GM23338 (cell line): ENCODE data around the gene SCLT1. TPM values are rescaled to one million over a fixed set of nuclear protein-coding genes. Genes with fewer than 3 reads are reported as not detected.

ENCODE experiments used
- ATAC-seq: fragments of 200-7000 bp; cut with Tn5 transposase; 3 replicates; pipeline ENCODE4 v1.9.1; 2020
- DNase-seq: peaks from one replicate; pipeline ENCODE4 v3.0.0-alpha.2; 2015; ENCODE audit warnings: low spot score
- H2AFZ ChIP-seq: fragments of 200-600 bp; sonication (generic); 2 replicates; pipeline ENCODE4 v1.8.0; 2016; ENCODE audit warnings: antibody characterized with exemption, mild to moderate bottlenecking, moderate library complexity
- H3F3A ChIP-seq: fragments of 200-600 bp; sonication (generic); replicated peaks from 2 replicates; pipeline ENCODE4 v1.8.0; 2017; ENCODE audit warnings: antibody characterized with exemption, mixed run types, low read depth
- H3K27ac ChIP-seq: fragments of 200-600 bp; sonication (generic); 2 replicates; pipeline ENCODE4 v1.6.1; 2016; ENCODE audit warnings: low read depth
- H3K27me3 ChIP-seq: fragments of 200-600 bp; sonication (generic); 2 replicates; pipeline ENCODE4 v1.8.0; 2016; ENCODE audit warnings: mild to moderate bottlenecking, mixed run types, moderate library complexity; ENCODE audit not compliant: insufficient read depth
- H3K36me3 ChIP-seq: fragments of 200-600 bp; sonication (generic); 2 replicates; pipeline ENCODE4 v1.8.0; 2016; ENCODE audit warnings: mild to moderate bottlenecking; ENCODE audit not compliant: insufficient read depth
- H3K4me1 ChIP-seq: fragments of 200-600 bp; sonication (generic); 2 replicates; pipeline ENCODE4 v1.8.0; 2016; ENCODE audit warnings: mild to moderate bottlenecking, moderate library complexity; ENCODE audit not compliant: insufficient read depth
- H3K4me2 ChIP-seq: fragments of 200-600 bp; sonication (generic); 2 replicates; pipeline ENCODE4 v1.7.1; 2017; ENCODE audit warnings: mixed run types
- H3K4me3 ChIP-seq: fragments of 200-600 bp; sonication (generic); 2 replicates; pipeline ENCODE4 v1.6.1; 2016; ENCODE audit warnings: mixed run types
- H3K79me2 ChIP-seq: fragments of 200-600 bp; sonication (generic); replicated peaks from 2 replicates; pipeline ENCODE4 v1.8.0; 2017; ENCODE audit warnings: mild to moderate bottlenecking; ENCODE audit not compliant: insufficient read depth
- H3K9me2 ChIP-seq: fragments of 200-600 bp; sonication (generic); 2 replicates; pipeline ENCODE4 v1.8.0; 2017; ENCODE audit not compliant: insufficient read depth
- H4K20me1 ChIP-seq: fragments of 200-600 bp; sonication (generic); replicated peaks from 2 replicates; pipeline ENCODE4 v1.8.0; 2017; ENCODE audit warnings: mild to moderate bottlenecking; ENCODE audit not compliant: insufficient read depth
- H3K27ac Mint-ChIP-seq: 2 replicates; pipeline ENCODE4 v1.8.0; 2020; ENCODE audit warnings: inconsistent platforms, mild to moderate bottlenecking, moderate library complexity, mixed read lengths
- H3K27me3 Mint-ChIP-seq: 3 replicates; pipeline ENCODE4 v1.8.0; 2022; ENCODE audit warnings: low read depth, mild to moderate bottlenecking, moderate library complexity, mixed read lengths, inconsistent platforms; ENCODE audit not compliant: insufficient read depth, poor library complexity
- H3K36me3 Mint-ChIP-seq: 3 replicates; pipeline ENCODE4 v1.8.0; 2021; ENCODE audit warnings: low read depth, mild to moderate bottlenecking, inconsistent platforms, moderate library complexity, mixed read lengths
- H3K4me1 Mint-ChIP-seq: 3 replicates; pipeline ENCODE4 v1.8.0; 2020; ENCODE audit warnings: mild to moderate bottlenecking, inconsistent platforms, mixed read lengths
- H3K4me3 Mint-ChIP-seq: 3 replicates; pipeline ENCODE4 v1.8.0; 2021; ENCODE audit warnings: moderate library complexity, mild to moderate bottlenecking, inconsistent platforms, mixed read lengths
- H3K9me3 Mint-ChIP-seq: 3 replicates; pipeline ENCODE4 v1.8.0; 2020; ENCODE audit warnings: moderate library complexity, mild to moderate bottlenecking, inconsistent platforms, mixed read lengths
- CTCF ChIP-seq, 2 experiments: fragments of 200-600 bp in 1 of 2; sonication (generic) in 1 of 2; conservative IDR thresholded peaks; 2 replicates each; pipeline versions ENCODE4 v1.5.1 to v1.6.1; 2016 to 2017; ENCODE audit warnings: antibody characterized with exemption in 2 of 2, low read depth in 2 of 2, mild to moderate bottlenecking in 2 of 2, moderate library complexity in 1 of 2
- EZH2phosphoT487 ChIP-seq: fragments of 200-600 bp; sonication (generic); IDR thresholded peaks from one replicate; pipeline ENCODE4 v1.8.1; 2018; ENCODE audit warnings: antibody characterized with exemption; ENCODE audit not compliant: unreplicated experiment
- JUNB ChIP-seq: IDR thresholded peaks from one replicate; pipeline ENCODE4 v1.6.1; 2016; ENCODE audit warnings: antibody characterized with exemption; ENCODE audit not compliant: unreplicated experiment
- POLR2AphosphoS5 ChIP-seq: IDR thresholded peaks from 2 replicates; pipeline ENCODE4 v1.6.1; 2016; ENCODE audit warnings: antibody characterized with exemption, low read depth
- STAT1 ChIP-seq: IDR thresholded peaks from one replicate; pipeline ENCODE4 v1.6.1; 2016; ENCODE audit warnings: antibody characterized with exemption; ENCODE audit not compliant: unreplicated experiment
- ZNF114 ChIP-seq: fragments of 250-450 bp; sonication (Bioruptor Pico); IDR thresholded peaks from 2 replicates; pipeline ENCODE4 v1.5.0; 2020; ENCODE audit warnings: mild to moderate bottlenecking, moderate library complexity
- ZNF331 ChIP-seq: fragments of 250-450 bp; sonication (Bioruptor Pico); IDR thresholded peaks from 2 replicates; pipeline ENCODE4 v1.5.0; 2020; ENCODE audit warnings: low read depth, mild to moderate bottlenecking, moderate library complexity
- ZNF462 ChIP-seq: fragments of 250-450 bp; sonication (Bioruptor Pico); IDR thresholded peaks from 2 replicates; pipeline ENCODE4 v1.5.0; 2020; ENCODE audit warnings: mild to moderate bottlenecking, moderate library complexity
- polyA plus RNA-seq: library from polyadenylated mRNA; unstranded; fragments of >200 nt; fragmentation: Nextera tagmentation; extraction: Ambion mirVana; gene quantifications from 2 replicates; pipeline ENCODE4 v1.2.1, GENCODE V29; 2016
- total RNA-seq: library from RNA; depleted of rRNA; stranded (reverse); fragments of >200 nt; shearing (Covaris generic); gene quantifications from 2 replicates; pipeline ENCODE4 v1.2.3, GENCODE V29; 2014
- TF ChIP-seq, protein P1 (sequence below): IDR thresholded peaks from 2 replicates; pipeline ENCODE4 v1.6.1; 2016; ENCODE audit warnings: antibody characterized with exemption
- TF ChIP-seq, protein P2 (sequence below): IDR thresholded peaks from one replicate; pipeline ENCODE4 v1.6.1; 2018; ENCODE audit warnings: antibody characterized with exemption; ENCODE audit not compliant: unreplicated experiment

The SCLT1 gene
- total and polyA plus RNA-seq, 2 experiments from 2014 or later: 18.5 to 18.9 TPM

- H3K27me3 Mint-ChIP-seq: peaks cover 1% of the 10 kb centered on the region
- DNase-seq: no peak
- H3K9me2 ChIP-seq: no peaks in the 10 kb centered on the region
- no peak overlapping the region for H3K4me3 ChIP-seq
- H4K20me1 ChIP-seq: no peaks in the 10 kb centered on the region
- H3K9me3 Mint-ChIP-seq: no peaks in the 10 kb centered on the region
- TF ChIP-seq CTCF (conservative IDR thresholded peaks at IDR 0.05; ENCODE audit: low read depth in 2 of 2): no peak
- no peak for TF ChIP-seq ZNF331
- no peak for TF ChIP-seq POLR2AphosphoS5
- no peak for TF ChIP-seq ZNF114 (CRISPR knock-in tag)
- TF ChIP-seq EZH2phosphoT487: no peak
- no peak for TF ChIP-seq STAT1
- TF ChIP-seq ZNF462 (CRISPR knock-in tag): no peak
- TF ChIP-seq, protein P1, sequence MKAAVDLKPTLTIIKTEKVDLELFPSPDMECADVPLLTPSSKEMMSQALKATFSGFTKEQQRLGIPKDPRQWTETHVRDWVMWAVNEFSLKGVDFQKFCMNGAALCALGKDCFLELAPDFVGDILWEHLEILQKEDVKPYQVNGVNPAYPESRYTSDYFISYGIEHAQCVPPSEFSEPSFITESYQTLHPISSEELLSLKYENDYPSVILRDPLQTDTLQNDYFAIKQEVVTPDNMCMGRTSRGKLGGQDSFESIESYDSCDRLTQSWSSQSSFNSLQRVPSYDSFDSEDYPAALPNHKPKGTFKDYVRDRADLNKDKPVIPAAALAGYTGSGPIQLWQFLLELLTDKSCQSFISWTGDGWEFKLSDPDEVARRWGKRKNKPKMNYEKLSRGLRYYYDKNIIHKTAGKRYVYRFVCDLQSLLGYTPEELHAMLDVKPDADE: no peak
- no peak for TF ChIP-seq JUNB
- TF ChIP-seq, protein P2, sequence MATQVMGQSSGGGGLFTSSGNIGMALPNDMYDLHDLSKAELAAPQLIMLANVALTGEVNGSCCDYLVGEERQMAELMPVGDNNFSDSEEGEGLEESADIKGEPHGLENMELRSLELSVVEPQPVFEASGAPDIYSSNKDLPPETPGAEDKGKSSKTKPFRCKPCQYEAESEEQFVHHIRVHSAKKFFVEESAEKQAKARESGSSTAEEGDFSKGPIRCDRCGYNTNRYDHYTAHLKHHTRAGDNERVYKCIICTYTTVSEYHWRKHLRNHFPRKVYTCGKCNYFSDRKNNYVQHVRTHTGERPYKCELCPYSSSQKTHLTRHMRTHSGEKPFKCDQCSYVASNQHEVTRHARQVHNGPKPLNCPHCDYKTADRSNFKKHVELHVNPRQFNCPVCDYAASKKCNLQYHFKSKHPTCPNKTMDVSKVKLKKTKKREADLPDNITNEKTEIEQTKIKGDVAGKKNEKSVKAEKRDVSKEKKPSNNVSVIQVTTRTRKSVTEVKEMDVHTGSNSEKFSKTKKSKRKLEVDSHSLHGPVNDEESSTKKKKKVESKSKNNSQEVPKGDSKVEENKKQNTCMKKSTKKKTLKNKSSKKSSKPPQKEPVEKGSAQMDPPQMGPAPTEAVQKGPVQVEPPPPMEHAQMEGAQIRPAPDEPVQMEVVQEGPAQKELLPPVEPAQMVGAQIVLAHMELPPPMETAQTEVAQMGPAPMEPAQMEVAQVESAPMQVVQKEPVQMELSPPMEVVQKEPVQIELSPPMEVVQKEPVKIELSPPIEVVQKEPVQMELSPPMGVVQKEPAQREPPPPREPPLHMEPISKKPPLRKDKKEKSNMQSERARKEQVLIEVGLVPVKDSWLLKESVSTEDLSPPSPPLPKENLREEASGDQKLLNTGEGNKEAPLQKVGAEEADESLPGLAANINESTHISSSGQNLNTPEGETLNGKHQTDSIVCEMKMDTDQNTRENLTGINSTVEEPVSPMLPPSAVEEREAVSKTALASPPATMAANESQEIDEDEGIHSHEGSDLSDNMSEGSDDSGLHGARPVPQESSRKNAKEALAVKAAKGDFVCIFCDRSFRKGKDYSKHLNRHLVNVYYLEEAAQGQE: no peak
- H3K27me3 ChIP-seq: no peaks in the 10 kb centered on the region
- H2AFZ ChIP-seq: no peak overlapping the region
- H3K4me3 Mint-ChIP-seq: no peak overlapping the region
- peaks cover 31% of the 10 kb centered on the region for H3K79me2 ChIP-seq
- H3K27ac Mint-ChIP-seq: no peak overlapping the region
- no peaks in the 10 kb centered on the region for H3K36me3 ChIP-seq
- ATAC-seq: no peak
- H3K4me1 Mint-ChIP-seq: peaks cover 4% of the 10 kb centered on the region
- no peak overlapping the region for H3K27ac ChIP-seq
- no peaks in the 10 kb centered on the region for H3K36me3 Mint-ChIP-seq
- peaks cover 8% of the 10 kb centered on the region; the same call in 1 of the 2 replicates for H3K4me1 ChIP-seq
- H3F3A ChIP-seq: no peaks in the 10 kb centered on the region
- H3K4me2 ChIP-seq: no peak overlapping the region
Observed at GRCh38 chr4:129094347-129094746, 1.0 kb upstream of the SCLT1 start.
